HG03139 (cell line): ENCODE measurements around the gene CECR2.

Experiments used
- ATAC-seq: cut with Tn5 transposase; IDR thresholded peaks from one replicate; pipeline ENCODE4 v1.9.1; 2021; ENCODE audit not compliant: unreplicated experiment

Gene CECR2

DNA sequence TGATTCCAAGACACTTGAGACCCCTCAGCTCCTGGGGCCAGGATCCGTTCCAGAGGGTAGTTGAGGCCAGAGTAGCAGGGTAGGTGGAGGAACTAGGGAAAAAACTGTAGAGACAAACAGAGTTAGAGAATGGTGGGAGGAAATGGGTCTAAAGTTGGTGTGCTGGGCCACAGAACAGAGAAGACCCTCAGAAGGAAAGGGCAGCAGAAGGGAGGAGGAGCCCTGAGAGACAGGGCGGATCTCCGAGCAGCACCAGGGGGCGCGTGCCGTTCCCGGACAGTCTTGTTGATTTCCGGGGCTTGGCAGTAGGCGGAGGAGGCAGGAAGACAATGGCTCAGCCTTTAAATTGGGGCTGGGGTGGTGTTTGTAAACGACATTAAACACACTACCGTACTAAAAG, 2.4 kb upstream of the CECR2 start:
- no peak for ATAC-seq

DNA sequence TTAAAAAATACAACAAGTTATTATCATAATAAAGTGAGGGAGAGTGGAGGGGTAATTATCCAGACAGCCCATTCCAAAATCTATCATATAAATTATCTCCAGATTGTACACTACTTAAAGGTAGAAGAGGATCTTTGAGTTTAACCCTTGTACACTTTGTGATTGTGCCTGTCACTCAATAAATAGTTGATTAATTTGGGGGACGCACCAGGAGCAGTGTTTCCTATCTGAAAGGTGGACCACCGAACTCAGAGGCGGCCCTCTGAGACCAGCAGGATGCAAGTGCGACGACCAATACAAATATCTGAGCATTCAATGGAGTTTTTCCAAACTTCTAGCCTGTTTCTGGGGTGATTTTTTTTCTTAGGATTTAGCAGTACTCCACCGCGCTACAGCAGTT, 1.1 kb upstream of the CECR2 start:
- no peak for ATAC-seq

DNA sequence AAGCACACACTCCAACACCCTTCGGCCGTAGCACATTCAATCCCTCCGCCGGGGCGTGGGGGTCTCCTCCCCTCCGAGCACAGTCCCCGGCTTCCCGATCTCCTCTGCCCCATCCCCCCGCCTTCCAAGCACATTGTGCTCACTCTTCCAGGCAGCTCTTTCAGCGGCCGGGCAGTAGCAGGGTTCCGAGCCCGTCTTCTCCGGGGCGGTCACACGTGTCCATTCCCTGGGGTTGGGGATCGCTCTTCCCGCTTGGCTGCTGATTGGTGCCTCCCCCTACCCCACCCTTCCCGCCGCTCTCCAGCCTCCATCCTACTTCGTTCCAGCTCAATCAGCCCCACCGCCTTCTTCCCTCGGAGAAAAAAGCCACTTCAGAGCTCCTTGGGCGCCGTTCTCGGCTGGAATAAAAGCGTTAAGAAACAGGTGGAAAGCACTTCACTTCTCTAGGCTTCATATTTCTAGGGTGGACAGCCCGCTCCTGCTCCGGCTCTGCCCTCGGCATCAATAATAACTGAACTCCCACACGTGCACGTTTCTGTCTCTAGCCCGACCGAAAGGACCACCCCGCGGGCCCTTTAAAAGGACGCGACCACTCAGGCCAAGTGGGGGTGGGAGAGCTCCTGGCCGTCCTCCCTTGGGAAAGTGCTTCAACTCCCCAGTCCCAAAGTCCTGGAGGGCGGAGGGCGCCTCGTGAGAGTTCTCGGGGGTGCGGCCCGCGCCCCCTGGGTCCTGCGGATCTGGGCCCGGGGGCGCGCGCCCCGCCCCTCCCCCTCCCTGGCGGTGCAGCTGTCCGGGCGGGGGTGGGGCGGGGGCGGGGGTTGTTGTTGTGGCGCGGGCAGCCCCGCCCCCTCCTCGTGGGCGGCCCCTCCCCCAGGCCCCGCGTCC, 464 bp upstream of the CECR2 start:
- ATAC-seq: no peak

DNA sequence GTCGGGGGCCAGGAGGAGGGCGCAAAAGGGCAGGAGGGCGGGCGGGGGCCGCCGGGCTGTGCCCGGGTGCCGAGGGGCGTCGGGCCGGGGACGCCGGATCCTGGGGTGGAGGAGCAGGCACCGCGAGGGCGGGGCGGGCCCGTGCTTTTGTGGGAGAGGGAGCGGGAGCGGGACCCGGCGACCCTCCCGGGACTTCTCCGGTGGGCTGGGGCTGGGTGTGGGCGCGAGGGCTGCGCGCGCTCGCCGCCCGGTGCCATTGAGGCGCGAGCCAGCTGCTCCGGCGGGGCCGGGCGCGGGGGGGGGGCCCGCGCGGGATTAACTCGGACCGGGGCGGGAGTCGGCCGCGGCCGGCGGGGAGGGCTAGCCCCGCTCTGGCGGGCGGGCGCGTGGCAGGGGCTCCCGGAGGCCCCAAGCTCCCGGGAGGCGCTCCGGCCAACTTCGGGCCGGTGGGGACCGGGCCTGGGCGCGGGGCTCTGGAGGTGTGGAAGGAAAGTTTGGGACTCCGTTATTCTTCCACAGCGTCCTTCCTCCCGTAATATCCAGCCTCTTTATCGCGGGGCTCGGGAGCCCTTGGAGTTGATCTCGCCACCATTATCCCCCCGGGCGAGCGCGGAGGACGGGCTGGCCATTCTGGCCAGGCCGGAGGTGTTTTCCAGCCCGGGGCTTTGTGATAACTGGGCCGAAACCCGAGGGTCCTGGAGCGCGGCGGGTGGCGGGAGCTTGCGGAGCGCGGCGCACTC, 936 bp downstream of the CECR2 start:
- ATAC-seq: no peak

DNA sequence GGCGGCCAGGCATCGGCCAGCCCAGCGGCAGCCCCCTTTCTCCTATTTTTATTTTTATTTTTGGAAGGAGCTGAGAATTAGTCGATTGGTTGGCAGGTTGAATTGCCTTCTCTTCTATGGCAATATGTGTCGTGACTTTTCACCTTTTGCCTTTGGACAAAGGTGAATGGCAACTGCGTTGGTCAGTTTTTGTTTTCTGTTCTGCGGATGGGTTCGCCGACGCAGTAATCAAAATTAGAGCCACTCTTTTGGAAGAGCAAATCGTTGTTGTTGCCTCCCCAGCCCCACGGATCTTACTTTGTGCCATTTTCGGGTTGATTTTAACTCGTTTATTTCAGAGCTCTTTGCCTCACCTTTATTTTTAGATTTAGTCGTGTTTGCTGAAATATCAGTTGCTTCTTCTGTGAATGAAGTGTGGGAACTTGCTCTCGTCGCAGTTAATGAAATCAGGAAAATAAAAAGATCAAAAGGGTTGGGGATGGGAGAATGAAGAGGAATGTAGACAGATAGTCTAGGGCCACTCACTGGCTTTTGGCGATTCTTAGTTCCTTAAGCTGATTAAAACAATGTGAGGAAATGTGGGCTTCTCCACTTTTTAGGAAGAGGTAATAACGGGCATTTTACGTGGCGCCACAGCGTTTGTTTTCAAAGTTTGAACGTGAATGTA, 1.6 kb downstream of the CECR2 start:
- no peak for ATAC-seq

DNA sequence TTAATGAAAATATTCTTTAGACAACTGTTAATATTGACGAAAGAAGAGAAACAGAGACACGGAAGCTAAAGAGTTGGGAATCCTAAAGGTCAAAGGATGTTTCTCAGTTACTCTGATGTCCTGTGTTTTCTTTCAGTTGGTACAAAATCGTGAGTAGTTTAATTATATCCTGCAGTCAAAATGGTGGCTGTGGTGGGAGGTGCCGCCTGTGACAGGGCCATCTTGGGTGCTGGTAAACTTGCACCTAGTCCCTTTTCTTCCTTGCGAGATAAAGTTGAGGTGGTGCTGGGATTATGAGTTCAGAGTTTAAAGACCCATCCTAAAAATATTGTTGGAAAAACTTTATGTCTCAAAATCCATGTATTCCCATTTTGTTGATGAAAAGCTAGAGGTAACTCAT, 2.2 kb downstream of the CECR2 start:
- ATAC-seq: no peak

DNA sequence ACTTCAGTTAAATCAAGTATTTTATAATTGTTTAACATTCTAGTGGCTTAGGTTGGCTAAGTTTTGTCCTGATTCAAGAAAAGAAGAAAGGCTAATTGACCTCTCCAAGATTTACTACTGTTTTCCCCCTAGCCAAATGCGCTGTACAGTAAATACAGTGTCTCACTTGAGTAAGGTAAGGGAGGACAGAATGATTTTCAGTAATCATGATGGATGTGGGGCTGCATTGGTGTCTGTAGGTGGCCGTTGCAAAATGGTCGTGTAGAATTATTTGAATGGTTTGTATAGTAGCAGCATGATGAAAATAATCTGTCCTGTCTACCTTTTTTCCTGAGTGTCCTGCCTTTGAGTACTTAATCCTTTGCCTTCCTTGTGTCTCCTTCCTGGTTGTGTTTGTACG, 4.6 kb downstream of the CECR2 start:
- no peak for ATAC-seq

DNA sequence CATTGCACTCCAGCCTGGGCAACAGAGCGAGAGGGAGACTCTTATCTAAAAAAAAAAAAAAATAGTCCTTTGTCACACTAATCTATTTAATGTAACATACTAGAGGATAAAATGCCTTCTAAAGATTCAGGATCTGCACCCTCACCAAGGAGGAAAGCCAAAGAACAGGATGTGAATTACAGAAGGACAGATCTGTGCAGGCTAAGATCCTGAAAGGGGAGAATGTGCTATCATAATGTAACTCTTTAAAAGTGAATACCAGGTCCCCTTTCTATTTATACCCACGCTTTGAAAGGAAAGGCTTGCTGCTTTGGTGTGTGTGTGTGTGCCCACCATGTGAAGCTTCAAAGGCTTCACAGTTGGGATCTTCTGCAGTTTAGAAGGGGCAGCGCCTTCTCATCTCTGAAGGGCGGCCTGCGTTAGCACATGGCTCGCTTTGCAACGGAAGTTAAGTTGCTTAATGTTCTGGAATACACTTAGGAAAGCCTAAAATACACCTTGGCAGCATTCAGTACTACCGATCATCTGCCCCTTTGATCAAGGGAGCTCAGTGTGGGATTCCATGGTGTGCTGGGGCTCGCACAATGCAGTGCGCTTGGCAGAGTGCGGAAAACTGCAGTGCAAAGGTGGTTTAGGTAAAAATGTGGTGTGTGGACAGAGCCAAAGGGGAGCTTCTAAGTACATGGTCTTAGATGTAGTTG, 6.8 kb downstream of the CECR2 start:
- ATAC-seq: no peak

DNA sequence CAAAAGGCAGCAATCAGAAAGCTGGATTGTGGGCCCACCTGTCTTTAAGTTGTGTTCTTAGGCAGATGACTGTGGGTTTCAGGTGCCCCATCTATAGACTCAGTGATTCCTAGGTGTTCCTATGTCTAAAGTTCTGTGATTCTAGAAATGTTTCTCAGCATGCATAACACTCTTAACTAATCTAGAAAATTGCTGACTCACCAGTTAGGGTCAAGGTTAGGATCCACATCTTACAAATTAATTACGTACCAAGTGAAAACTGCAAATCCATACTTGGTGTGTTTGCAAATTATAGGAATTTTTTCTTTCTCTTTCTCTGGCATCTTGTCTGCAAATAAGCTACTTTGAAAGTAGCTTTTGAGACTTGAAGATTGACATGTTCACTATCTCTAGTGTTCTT, 7.7 kb downstream of the CECR2 start:
- ATAC-seq: no peak

DNA sequence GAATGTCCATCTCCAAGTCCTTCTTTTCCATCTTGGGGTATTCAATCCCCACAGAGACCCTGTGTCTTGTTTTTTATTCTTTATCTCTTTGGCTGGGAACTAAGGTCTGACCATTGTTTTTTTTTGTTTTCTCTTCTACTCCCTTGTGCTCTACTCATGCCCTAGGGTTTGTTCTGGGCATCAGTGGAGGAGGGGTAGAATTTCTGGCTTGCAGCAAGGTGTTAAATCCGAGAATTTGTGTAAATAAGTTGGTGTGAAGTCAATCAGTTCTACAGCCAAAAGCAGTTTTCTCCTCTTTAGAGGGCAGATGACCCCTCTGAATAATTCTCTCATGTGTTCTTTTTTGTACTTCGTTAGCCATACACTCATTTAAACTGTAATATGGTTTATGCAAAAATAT, 10.7 kb downstream of the CECR2 start:
- ATAC-seq: no peak

DNA sequence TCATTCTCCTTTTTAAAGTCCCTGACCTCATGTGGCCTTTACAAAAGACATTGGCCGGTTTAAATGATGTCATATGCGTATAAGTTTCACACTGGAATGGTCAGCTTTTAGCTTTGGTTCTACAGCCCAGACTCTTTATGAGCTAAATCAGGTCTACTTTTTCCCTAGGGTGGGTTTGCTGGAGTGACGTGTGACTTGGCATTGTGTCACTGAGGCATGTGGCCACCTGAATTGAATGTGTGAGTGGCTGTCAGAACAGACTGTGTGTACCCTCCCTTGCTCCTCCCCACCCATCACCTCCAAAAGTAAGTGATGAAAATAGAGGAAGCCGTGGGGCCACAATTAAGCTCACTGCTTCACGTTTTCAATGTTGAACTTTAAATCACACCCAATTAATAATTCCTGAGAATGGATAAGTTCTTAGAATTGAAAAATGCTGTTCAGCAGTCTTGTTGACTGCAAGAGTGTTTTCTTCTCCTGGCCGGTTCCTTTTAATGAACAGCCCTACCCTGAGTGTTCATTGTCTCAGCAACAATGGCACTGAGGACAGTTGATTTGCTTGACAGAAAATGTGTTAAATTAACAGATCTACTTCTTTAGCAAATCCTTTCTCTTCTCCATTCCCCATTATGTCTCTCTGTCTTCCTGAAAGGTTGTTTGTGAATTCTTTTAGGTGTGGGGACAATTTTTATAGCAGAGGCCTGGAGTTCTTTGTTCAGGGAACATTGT, 11.3 kb downstream of the CECR2 start:
- no peak for ATAC-seq

DNA sequence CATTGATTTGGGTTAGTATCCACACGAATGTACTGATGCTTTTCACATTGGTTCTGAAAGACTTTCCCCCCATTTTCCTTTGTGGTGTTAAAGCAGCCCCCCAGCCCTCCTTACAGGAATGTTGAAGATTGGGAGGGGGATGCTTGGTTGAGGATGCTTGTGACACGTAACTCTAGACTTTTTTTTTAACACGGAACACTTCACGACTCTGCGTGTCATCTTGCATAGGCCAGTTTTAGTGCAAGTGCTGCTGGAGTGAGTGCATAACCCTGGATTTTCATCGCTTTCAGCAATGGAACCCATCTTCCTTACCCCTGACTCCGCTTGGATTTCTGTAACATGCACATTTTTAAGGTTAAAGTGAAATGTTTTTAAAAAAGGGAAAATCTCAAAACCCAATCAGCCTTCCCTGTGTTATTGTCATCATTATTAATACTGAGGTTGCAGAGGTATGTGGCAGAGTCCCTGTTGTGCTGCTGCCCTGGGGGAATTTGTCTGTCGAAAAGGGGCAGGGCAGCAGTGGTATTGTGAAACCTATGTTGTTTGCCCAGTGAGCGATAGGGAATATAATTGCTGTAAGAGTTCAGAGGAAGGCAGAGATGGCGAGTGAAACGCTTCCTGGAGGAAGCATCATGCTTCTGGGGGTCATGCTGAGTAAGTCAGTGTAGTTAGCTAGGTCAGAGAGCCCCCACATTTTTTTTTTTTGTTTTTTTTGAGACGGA, 12.1 kb downstream of the CECR2 start:
- no peak for ATAC-seq

DNA sequence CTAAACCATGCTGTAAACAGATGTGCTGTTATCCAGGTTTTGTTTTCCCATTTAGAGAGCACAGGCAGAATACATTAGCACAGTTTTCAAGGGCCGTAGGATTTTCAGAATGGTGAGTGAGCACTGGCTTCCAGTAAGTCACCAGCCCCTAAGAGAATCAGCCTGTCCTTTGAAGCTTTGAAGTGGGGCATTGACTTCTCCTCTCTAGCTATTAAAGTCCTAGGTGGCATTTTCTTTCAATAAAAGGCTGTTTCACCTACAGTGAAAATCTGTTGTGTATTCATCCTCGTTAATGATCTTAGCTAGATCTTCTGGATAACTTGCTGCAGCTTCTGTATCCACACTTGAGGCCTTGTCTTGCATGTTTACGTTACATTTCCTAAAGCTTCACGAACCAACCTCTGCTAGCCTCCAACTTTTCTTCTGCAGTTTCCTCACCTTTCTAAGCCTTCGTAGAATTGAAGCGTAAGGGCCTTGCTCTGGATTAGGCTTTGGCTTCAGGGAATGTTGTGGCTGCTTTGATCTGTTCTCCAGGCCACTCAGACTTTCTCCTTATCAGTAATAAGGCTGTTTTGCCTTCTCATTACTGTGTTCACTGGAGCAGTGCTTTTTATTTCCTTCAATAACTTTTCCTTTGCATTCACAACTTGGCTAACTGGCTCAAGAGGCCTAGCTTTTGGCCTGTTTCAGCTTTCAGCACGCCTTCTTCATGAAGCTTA, 15.5 kb downstream of the CECR2 start:
- no peak for ATAC-seq

DNA sequence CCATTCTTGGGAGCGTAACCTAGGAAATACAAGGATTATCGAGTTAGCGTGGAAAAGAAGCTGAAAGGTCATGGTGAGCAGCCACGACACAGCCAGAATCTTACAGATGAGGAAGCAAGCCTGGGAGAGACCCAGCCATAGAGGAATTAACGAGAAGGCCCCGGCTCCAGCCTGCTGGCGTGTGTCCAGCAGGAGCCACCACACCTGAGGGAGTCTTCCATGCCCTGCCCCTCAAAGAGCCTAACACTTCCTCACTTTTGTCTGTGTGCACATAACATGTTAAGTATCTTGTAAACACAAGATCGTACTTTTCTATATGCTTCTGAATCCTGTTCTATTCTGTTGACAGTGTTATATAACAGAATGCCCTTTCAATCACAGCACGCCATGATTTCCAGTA, 18.1 kb downstream of the CECR2 start:
- ATAC-seq: no peak

DNA sequence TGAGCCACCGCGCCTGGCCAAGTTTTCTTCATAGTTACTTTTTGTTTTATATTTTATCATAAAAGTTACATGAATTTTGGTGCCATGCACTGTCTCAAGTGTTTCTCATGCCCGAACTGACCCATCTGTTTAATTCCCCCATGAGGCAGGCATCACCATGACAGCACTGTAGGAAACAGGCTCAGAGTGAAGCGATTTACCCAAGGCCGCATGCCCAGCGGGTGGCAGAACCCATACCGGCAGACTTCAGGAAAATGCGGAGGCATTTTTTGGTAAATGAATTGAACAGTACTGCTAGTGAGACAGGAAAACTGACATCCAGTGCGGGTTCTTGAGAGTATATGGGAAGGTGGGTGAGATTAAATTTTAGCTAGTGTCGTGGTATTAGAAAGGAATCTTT, 19.0 kb downstream of the CECR2 start:
- ATAC-seq: no peak

DNA sequence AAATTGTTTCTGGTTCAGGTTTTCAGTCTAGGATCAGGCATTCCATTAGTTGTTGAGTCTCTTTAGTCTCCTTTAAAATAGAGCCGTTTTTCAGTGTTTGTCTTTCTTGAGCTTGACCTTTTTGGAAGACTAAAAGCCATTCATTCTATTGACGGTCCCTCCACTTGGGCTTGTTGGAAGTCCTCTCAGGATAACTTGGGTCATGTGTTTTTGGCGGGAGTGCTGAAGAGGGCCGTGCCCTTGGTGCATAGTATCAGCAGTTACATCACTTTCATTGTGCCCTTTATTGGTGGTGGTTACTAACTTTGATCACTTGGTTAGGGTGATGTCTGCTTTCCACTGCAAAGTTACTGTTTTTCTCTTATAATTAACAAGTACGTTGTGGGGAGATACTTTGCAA, 20.8 kb downstream of the CECR2 start:
- ATAC-seq: no peak

DNA sequence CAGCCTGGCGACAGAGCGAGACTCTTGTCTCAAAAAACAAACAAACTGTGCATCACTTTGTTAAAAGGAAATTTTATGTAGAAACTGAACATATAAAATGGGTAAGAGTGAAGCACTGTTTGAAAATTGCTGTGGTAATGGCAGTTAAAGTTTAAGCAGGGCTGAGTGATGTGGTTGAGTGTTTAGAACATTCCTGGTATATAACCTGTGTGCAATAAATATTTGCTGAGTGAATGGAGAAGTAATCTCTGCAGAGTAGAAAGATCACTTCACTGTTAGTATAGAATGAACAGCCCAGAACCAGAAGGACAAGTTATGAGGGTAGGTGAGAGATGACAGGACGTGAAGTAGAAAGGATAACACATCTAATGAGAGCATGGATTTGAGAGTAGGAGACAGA, 27.3 kb downstream of the CECR2 start:
- ATAC-seq: no peak

DNA sequence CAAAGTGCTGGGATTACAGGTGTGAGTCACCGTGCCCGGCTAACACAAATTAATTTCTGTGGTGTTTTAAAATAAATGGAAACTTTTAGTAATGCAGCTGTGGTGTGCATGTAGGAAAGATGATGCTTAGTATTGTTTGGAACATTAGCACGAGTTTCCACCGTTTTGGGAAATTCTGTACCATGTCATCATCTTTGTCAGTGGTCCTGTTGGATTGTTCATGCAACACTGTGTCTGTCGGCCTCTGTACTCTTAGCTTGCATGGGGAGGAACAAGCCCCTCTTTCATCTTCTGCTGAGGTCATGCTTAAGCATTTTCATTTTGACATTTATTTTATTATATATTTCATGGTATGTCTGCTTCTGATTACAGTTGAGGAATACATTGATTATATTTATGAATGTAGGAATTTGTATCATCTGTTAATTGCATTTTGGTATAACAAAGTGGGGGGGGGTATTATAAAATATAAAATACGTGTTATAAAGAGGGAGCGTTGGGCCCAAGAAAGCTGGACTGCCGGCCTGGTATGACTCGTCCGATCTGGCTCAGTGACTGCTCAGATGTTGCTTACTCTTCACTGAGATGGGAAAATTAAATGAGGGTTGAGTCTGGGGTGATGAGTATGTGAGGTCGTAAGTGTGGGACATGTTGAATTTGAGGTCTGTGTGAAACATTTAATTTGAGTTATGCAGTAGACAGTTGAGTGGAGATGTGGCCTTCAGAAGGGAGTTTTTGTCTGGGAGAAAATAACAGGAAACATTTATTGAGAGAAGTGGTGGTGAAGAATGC, 28.7 kb downstream of the CECR2 start:
- ATAC-seq: no peak

DNA sequence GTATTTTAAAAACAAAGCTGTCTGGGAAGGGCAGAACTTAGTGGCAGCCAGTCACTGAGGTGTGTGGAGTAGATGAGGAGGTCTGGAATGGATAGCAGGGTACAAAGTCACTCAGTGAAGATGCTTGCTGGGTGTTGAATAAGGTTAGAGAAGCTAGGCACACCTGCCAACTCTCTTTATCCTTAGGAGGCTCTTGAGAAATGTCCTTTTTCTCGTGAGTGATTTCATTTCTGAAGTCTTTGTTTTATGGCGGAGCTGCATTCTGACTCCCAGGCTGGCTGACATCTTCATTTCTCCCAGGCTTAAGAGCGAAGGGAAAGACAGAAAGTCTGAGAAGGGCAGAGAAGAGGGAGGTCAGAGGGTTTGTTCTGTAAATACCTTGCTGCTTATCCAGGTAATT, 31.0 kb downstream of the CECR2 start:
- no peak for ATAC-seq
